Heart left ventricle (tissue), 13 donors: ENCODE measurements around the gene SIGLEC15.

ENCODE experiments used
- POLR2A ChIP-seq, 2 donors: fragments of 450-650 bp; IDR thresholded peaks; one replicate each; pipeline ENCODE4 v1.6.1; 2017; ENCODE audit warnings: antibody characterized with exemption in 2 of 2, mild to moderate bottlenecking in 2 of 2, moderate library complexity in 2 of 2
- TF ChIP-seq, protein P1 (sequence below), 12 donors: fragments of 200-600 bp; sonication (generic) in 4 of 12; IDR thresholded peaks; one replicate each; pipeline versions ENCODE4 v1.5.0 to v1.8.0; 2018 to 2022; ENCODE audit warnings: antibody characterized with exemption in 12 of 12, mild to moderate bottlenecking in 5 of 12
- donor health status: ischemic (EF 13 %, LVEDD 7.1; RV severe dilation, severe dysfunction).
- donor health status: DM: no; HTN: yes; CAD: no.
- donor health status: DM: no; HTN: no; CAD: no.
- donor health status: ischemic (EF 25% LVEDD 6.9; RV normal size, moderate dysfunction).
- donor health status: ischemic (EF 25% LVEDD 5.7; RV mildly dilated, moderate dysfunction).
- donor health status: ischemic (EF 35%, LVEDD 5.7; RV mildly dilated, moderate dysfunction).
- donor health status: nonischemic (EF 11% LVEDD 7.7; RV severe dilation, severe dysfunction).
- donor health status: DM: yes; HTN: yes; CAD: no.
- donor health status: PGD.
- donor health status: ischemic (EF 29% LVEDD 5.4; RV normal size, mild dysfunction).
- donor health status: nonischemic (EF 23%, LVEDD 6.1; RV moderate dilation, normal function).

DNA sequence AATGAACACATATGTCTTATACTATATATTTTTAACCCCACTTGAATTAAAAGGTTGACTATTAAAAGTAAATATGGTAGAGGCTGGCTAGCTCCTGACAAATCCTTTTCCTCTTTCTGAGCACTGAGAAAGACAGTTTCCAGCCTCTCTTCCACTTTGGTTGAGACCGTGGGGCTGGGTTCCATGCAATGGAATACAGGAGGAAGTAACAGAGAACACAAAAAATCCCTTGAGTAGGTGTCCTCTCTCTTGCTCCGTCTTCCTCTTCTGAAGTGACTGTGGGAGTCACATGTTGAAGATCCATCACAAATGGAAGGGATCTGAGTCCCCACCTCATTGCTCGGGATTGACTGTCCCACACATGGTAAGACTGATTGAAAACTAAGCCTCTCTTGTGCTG lies 36.6 kb upstream of the SIGLEC15 start:
- no peak for TF ChIP-seq POLR2A (IDR thresholded peaks at IDR 0.05)
- TF ChIP-seq, protein P1, sequence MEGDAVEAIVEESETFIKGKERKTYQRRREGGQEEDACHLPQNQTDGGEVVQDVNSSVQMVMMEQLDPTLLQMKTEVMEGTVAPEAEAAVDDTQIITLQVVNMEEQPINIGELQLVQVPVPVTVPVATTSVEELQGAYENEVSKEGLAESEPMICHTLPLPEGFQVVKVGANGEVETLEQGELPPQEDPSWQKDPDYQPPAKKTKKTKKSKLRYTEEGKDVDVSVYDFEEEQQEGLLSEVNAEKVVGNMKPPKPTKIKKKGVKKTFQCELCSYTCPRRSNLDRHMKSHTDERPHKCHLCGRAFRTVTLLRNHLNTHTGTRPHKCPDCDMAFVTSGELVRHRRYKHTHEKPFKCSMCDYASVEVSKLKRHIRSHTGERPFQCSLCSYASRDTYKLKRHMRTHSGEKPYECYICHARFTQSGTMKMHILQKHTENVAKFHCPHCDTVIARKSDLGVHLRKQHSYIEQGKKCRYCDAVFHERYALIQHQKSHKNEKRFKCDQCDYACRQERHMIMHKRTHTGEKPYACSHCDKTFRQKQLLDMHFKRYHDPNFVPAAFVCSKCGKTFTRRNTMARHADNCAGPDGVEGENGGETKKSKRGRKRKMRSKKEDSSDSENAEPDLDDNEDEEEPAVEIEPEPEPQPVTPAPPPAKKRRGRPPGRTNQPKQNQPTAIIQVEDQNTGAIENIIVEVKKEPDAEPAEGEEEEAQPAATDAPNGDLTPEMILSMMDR (IDR thresholded peaks at IDR 0.05): no peak
